Measurements from ENCODE around the gene ADAR.

The ADAR gene

DNA sequence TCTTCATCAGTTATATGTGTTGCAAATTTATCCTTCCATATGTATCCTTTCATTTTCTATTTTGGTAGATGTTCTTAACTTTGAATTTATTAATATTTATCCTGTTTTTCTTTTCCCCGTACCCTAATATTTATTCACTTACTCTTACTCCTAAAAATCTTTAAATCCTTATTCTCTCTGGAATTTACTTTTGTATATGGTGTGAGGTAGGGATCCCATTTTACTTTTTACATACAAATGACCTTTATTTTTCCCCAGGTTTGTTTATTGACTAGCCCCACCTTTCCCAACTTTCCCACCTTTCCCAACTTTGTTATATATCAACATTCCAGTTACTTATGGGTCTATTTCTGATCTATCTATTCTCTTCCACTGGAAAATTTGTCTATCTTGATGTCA lies 21.7 kb upstream of the ADAR start:
- TF ChIP-seq, protein P1, sequence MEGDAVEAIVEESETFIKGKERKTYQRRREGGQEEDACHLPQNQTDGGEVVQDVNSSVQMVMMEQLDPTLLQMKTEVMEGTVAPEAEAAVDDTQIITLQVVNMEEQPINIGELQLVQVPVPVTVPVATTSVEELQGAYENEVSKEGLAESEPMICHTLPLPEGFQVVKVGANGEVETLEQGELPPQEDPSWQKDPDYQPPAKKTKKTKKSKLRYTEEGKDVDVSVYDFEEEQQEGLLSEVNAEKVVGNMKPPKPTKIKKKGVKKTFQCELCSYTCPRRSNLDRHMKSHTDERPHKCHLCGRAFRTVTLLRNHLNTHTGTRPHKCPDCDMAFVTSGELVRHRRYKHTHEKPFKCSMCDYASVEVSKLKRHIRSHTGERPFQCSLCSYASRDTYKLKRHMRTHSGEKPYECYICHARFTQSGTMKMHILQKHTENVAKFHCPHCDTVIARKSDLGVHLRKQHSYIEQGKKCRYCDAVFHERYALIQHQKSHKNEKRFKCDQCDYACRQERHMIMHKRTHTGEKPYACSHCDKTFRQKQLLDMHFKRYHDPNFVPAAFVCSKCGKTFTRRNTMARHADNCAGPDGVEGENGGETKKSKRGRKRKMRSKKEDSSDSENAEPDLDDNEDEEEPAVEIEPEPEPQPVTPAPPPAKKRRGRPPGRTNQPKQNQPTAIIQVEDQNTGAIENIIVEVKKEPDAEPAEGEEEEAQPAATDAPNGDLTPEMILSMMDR (conservative IDR thresholded peaks at IDR 0.05) = no peak
- no peak overlapping the region for H3K27ac ChIP-seq

DNA sequence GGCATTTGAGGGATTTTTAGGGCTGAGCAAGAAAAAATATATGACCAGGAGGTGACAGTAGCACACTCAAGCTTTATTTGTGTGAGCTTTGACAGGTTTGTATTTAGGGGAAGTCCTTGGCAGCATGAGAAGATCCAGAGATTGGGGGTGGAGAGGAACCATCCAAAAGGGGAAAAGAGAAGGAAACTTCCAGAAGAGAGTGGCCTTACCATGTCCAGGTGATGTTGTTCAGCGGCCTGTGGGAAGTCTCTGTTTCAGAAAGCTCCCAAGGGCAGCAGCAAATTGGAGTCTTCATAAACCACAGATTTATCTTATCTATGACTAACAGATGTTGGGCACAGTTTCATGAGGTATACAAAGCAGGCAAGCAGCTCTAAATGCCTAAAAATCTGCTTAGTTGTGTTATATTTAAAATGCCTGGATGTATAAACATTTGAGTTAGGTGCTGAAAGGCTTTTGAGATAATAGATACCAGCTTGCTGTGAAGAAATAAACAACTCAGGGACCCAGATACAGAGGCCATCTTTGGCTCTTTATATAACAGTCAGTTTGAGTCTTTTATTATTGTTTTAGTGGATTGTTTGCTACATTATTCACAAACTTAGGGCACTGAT lies 21.2 kb upstream of the ADAR start:
- TF ChIP-seq, protein P1 (conservative IDR thresholded peaks at IDR 0.05) = no peak
- no peak overlapping the region for H3K27ac ChIP-seq

DNA sequence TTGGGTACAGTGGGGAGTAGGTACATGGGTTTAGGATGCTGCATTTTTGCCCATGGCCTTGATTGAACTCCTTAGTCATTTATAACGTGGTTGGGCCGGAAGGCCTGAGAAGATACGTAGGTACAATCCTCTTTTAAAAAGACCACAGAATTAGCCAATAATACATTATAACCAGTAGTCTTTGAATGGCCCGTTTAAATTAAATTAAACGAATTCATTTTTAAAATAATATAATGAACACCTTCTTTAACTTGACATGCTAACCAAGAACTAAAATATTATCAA lies 20.1 kb upstream of the ADAR start:
- TF ChIP-seq, protein P1 (conservative IDR thresholded peaks at IDR 0.05) = no peak
- peak overlapping the region; percentile 89 for H3K27ac ChIP-seq

DNA sequence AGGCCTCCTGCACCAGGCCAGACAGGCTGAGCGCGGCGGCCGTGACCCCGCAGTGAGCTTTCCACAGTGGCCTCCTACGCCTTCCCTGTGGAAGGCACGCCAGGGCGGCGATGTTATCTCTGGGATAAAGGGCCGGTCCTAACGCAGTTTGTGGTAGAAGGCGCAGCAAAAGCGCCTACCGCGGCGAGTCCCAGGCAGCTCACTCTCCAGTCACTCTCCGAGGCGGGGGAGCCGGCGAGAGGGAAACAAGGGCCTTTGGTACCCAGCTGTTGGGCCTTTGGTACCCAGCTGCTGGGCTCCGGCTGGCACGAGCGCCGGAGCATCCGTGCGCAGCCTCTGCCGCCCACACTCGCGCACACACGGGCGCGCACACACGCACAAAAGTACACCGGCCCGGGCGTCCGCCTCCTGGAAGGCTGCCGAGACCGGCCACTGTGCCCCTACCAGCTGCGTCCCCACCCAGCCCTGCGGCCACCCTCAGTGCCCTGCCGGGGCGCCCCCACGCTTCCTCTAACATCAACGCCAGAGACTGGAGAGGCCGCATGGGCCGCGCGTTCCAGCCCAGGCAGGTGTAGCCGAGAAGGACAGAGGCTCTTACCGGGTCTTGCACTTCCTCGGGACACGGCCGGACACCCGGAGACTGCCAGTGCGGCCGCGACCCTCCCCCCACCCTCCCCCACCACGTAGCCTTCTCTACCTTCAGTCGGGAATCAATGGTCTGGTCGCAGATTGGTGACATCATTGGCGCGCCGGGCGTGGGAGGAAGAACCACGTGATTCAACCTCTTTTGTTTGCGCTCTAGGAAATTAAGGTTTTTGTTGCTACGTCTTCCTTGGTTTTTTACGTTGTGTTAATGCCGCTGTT lies 19.5 kb upstream of the ADAR start:
- TF ChIP-seq, protein P1 (conservative IDR thresholded peaks at IDR 0.05) = peak; percentile 26; the same call in 1 of the 2 replicates

DNA sequence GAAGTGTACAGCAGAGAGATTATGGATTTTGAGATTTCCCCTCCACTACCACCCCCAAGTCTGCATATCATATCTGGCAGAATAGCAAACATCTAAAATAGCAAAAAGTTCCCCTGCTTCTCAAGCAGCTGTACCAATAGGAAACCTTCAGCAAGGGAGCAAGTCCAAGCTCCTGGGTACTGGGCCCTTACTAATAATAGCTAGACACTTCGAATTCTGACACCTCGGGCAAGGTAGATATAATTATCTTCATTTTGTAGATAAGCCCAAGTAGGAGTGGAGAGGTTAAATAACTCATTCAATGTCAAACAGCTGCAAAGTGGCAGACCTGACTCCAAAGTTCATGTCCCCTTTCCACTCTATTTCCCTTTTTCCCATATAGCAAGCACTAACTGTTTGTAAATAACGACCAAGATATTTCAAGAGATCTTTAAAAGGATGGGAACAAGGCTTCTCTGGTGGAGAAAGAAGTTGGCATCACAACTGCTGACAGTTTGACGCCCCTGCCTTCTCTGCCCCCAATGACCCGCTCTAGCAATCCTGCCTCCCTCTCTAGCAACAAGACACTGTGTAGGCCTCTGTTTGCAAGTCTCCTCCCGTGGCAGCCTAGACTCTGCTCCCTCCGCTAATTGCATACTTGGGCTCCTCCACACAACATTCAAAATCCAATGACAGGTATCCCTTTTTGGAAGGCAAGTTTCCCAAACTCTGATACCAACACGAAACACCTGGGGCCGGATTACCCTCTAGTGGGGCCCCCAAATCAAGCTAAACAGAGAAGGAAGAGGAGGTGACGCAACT lies 18.7 kb upstream of the ADAR start:
- TF ChIP-seq, protein P1 (conservative IDR thresholded peaks at IDR 0.05) = no peak
- H3K27ac ChIP-seq = peak overlapping the region; percentile 89

More for the DNA sequence above, 19.5 kb upstream of the ADAR start:
- peak overlapping the region; percentile 89 for H3K27ac ChIP-seq

DNA sequence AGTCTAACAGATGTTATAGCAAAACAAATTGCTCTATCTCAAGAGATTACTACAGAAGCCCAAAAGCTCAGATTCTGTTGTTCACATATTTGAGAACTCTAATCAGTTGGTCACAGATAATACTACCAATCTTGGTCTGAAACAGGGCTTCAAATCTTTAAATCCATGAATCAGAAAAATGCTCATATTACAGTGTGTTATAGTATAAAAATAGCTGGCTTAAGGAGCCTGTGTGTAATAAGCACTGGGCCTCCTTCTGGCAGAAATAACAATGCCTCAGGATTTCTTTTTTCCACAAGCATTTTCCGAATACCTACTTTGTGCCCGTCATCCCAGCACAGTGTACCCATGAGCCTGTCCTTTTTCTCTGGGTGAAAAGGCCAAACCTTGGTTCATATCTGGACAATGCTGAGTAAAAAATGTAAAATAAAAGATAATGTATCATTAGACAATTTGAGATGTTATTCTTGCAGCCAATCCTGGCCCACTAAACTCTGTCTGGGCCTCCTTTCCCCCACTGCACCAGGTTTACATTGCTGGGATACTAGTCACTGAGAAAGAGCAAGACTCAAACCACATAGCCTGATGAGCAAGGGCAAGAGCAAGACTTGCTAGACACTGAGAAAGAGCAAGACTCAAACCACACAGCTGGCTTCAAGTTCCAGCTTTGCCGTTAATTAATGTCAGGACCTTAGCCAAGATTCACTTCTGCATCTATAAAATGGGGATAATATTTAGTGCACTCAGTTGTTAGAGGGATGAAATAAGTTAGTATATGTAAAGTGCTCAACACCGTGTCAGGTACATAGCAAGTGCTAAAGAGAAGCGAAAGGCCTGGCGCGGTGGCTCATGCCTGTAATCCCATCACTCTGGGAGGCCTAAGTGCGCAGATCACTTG lies 17.0 kb upstream of the ADAR start:
- TF ChIP-seq, protein P1 (conservative IDR thresholded peaks at IDR 0.05) = no peak
- no peak overlapping the region for H3K27ac ChIP-seq

All from VCaP (cell line).